Left colon (tissue), 2 donors: Measurements from ENCODE around the gene ABCC6. TPM values are rescaled to one million over a fixed set of nuclear protein-coding genes. Genes with fewer than 3 reads are reported as not detected.
"Not testable (repeated sequence)": the region's sequence is repeated elsewhere in the genome, so short reads cannot be mapped to it uniquely, and the experiment has no call there.

ENCODE experiments used
- ATAC-seq: fragments of 200-7000 bp; cut with Tn5 transposase; one replicate; pipeline ENCODE4 v1.9.1; 2020; ENCODE audit warnings: mild to moderate bottlenecking, moderate library complexity
- DNase-seq, 2 donors: peaks; one replicate each; pipeline ENCODE4 v3.0.0-alpha.2; 2020
- intact Hi-C, 2 donors: fragments of 100-400 bp; cut with DNase I in 1 of 2; cut with micrococcal nuclease in 1 of 2; formaldehyde crosslinking; loops; one replicate each; pipeline versions ENCODE4 v1.11.2 to v1.14.0; 2022; cut with DNase I, micrococcal nuclease
- total RNA-seq, 2 donors: library from RNA; stranded (reverse); fragmentation: NEBNext Ultra II Directional; extraction: Animal tissue kit (Norgen Biotek cat#: 25700); gene quantifications; one replicate each; pipeline ENCODE4 v1.2.1, GENCODE V29; 2021
- donor health status: DM: no; HTN: no; CAD: no.
- donor health status: DM: yes; HTN: yes; CAD: no.

Gene ABCC6
- total RNA-seq, 2 donors from 2014 or later, result 20.2 to 27.8 TPM

GRCh38 chr16:16199428-16199827, 23.9 kb downstream of the ABCC6 start:
- DNase-seq, intact Hi-C loops, ATAC-seq: not testable (repeated sequence)

GRCh38 chr16:16197966-16198365, 25.3 kb downstream of the ABCC6 start:
- intact Hi-C loops, result no loop called here
- DNase-seq (no peak), ATAC-seq (no peak)

GRCh38 chr16:16197331-16197730, 26.0 kb downstream of the ABCC6 start:
- intact Hi-C loops, result no loop called here
- no peak for ATAC-seq

GRCh38 chr16:16196099-16196498, 27.2 kb downstream of the ABCC6 start:
- DNase-seq, result no peak
- no peak for ATAC-seq
- intact Hi-C loops, result no loop called here

More at GRCh38 chr16:16197331-16197730, 26.0 kb downstream of the ABCC6 start:
- no peak for DNase-seq

GRCh38 chr16:16191493-16192167, 31.7 kb downstream of the ABCC6 start:
- ATAC-seq, result no peak
- intact Hi-C loops, result no loop called here
- DNase-seq, result no peak

GRCh38 chr16:16190966-16191365, 32.3 kb downstream of the ABCC6 start:
- ATAC-seq, intact Hi-C loops, DNase-seq: not testable (repeated sequence)

GRCh38 chr16:16190546-16190945, 32.7 kb downstream of the ABCC6 start:
- intact Hi-C loops, result no loop called here
- ATAC-seq, result no peak
- DNase-seq, result no peak

GRCh38 chr16:16189842-16190241, 33.5 kb downstream of the ABCC6 start:
- ATAC-seq, result no peak
- intact Hi-C loops, result no loop called here
- DNase-seq, result no peak

GRCh38 chr16:16188827-16189226, 34.5 kb downstream of the ABCC6 start:
- ATAC-seq (no peak), DNase-seq (no peak)
- intact Hi-C loops, result no loop called here

GRCh38 chr16:16186820-16187219, 36.5 kb downstream of the ABCC6 start:
- no peak for DNase-seq
- ATAC-seq, result no peak
- intact Hi-C loops, result no loop called here

GRCh38 chr16:16185095-16185494, 38.2 kb downstream of the ABCC6 start:
- ATAC-seq, result no peak
- intact Hi-C loops, result no loop called here
- DNase-seq, result no peak

GRCh38 chr16:16184594-16184993, 38.7 kb downstream of the ABCC6 start:
- no peak for DNase-seq
- intact Hi-C loops, result no loop called here
- no peak for ATAC-seq

- DNase-seq, result no peak
- no peak for ATAC-seq
- intact Hi-C loops, result no loop called here
These were observed 39.7 kb downstream of the ABCC6 start for GRCh38 chr16:16183562-16183961.

- DNase-seq (no peak), ATAC-seq (no peak)
- intact Hi-C loops, result no loop called here
These were observed 40.4 kb downstream of the ABCC6 start for GRCh38 chr16:16182918-16183317.

- ATAC-seq, DNase-seq, intact Hi-C loops: not testable (repeated sequence)
These were observed 41.5 kb downstream of the ABCC6 start for GRCh38 chr16:16181748-16182147.

GRCh38 chr16:16178455-16179162, 44.7 kb downstream of the ABCC6 start:
- intact Hi-C loops, result no loop called here
- no peak for ATAC-seq

GRCh38 chr16:16176328-16176727, 47.0 kb downstream of the ABCC6 start:
- intact Hi-C loops, result no loop called here
- DNase-seq (no peak), ATAC-seq (no peak)

More at GRCh38 chr16:16178455-16179162, 44.7 kb downstream of the ABCC6 start:
- DNase-seq, result no peak

GRCh38 chr16:16175296-16175695, 48.0 kb downstream of the ABCC6 start:
- intact Hi-C loops, result no loop called here
- peak; percentile 14 to 71 for DNase-seq
- ATAC-seq, result no peak

- intact Hi-C loops, result no loop called here
- ATAC-seq, result no peak
- DNase-seq, result no peak
These were observed 50.3 kb downstream of the ABCC6 start for GRCh38 chr16:16172991-16173390.

- DNase-seq (no peak), ATAC-seq (no peak)
- intact Hi-C loops, result no loop called here
These were observed 51.9 kb downstream of the ABCC6 start for GRCh38 chr16:16171332-16171919.
